ENCODE results near the gene PMM1. TPM values are rescaled to one million over a fixed set of nuclear protein-coding genes. Genes with fewer than 3 reads are reported as not detected.
"Not testable (repeated sequence)": the region's sequence is repeated elsewhere in the genome, so short reads cannot be mapped to it uniquely, and the experiment has no call there.

The PMM1 gene
- total RNA-seq, 1 experiment from 2014 or later: 10.0 TPM

GRCh38 chr22:41593336-41593960 lies 3.8 kb upstream of the PMM1 start:
- DNase-seq; H3K4me2 ChIP-seq (ENCODE audit: low read depth, low read length, poor library complexity, severe bottlenecking): not testable (repeated sequence)
- peaks cover 12% of the 10 kb centered on the region for H3K4me1 ChIP-seq (ENCODE audit: low read length)

GRCh38 chr22:41587347-41587723 lies 2.3 kb downstream of the PMM1 start:
- H3K9me2 ChIP-seq (replicated peaks; ENCODE audit: insufficient read depth, low read length): no peaks in the 10 kb centered on the region
- no peak overlapping the region for H3K4me3 ChIP-seq (ENCODE audit: low read length)
- no peaks in the 10 kb centered on the region for H3K27me3 ChIP-seq (ENCODE audit: low read length)
- no peak overlapping the region for H3K9ac ChIP-seq (ENCODE audit: low read length)
- H4K20me1 ChIP-seq (ENCODE audit: insufficient read depth, low read depth, low read length): no peaks in the 10 kb centered on the region
- H3K79me2 ChIP-seq (ENCODE audit: low read length): peaks cover 20% of the 10 kb centered on the region
- H3K27ac ChIP-seq (ENCODE audit: low read length): no peak overlapping the region
- H2AFZ ChIP-seq (ENCODE audit: low read length): no peak overlapping the region
- H3K9me3 ChIP-seq (ENCODE audit: low read length): no peaks in the 10 kb centered on the region
- no peak for DNase-seq
- H3K36me3 ChIP-seq (ENCODE audit: insufficient read depth, low read length): no peaks in the 10 kb centered on the region
- no peak overlapping the region for H3K4me2 ChIP-seq (ENCODE audit: low read depth, low read length, poor library complexity, severe bottlenecking)
- peaks cover 15% of the 10 kb centered on the region for H3K4me1 ChIP-seq (ENCODE audit: low read length)

More at GRCh38 chr22:41593336-41593960, 3.8 kb upstream of the PMM1 start:
- H3K36me3 ChIP-seq (ENCODE audit: insufficient read depth, low read length); H4K20me1 ChIP-seq (ENCODE audit: insufficient read depth, low read depth, low read length); H3K9me3 ChIP-seq (ENCODE audit: low read length); H2AFZ ChIP-seq (ENCODE audit: low read length); H3K9ac ChIP-seq (ENCODE audit: low read length); H3K27ac ChIP-seq (ENCODE audit: low read length); H3K4me3 ChIP-seq (ENCODE audit: low read length); H3K27me3 ChIP-seq (ENCODE audit: low read length); H3K79me2 ChIP-seq (ENCODE audit: low read length); H3K9me2 ChIP-seq (replicated peaks; ENCODE audit: insufficient read depth, low read length): not testable (repeated sequence)

GRCh38 chr22:41585898-41586297 lies 3.7 kb downstream of the PMM1 start:
- Histone ChIP-seq H3K79me2 (ENCODE audit: low read length) (peaks cover 20% of the 10 kb centered on the region), H3K27ac (ENCODE audit: low read length) (no peak overlapping the region), H3K4me3 (ENCODE audit: low read length) (no peak overlapping the region), H2AFZ (ENCODE audit: low read length) (no peak overlapping the region), H3K9ac (ENCODE audit: low read length) (no peak overlapping the region), H3K9me2 (replicated peaks; ENCODE audit: insufficient read depth, low read length) (no peaks in the 10 kb centered on the region), H4K20me1 (ENCODE audit: insufficient read depth, low read depth, low read length) (no peaks in the 10 kb centered on the region), H3K4me1 (ENCODE audit: low read length) (peaks cover 15% of the 10 kb centered on the region), H3K4me2 (ENCODE audit: low read depth, low read length, poor library complexity, severe bottlenecking) (no peak overlapping the region), H3K36me3 (ENCODE audit: insufficient read depth, low read length) (no peaks in the 10 kb centered on the region), H3K27me3 (ENCODE audit: low read length) (no peaks in the 10 kb centered on the region), H3K9me3 (ENCODE audit: low read length) (no peaks in the 10 kb centered on the region)
- no peak for DNase-seq

- H3K4me2 ChIP-seq (ENCODE audit: low read depth, low read length, poor library complexity, severe bottlenecking): no peak overlapping the region
- H3K9me2 ChIP-seq (replicated peaks; ENCODE audit: insufficient read depth, low read length): no peaks in the 10 kb centered on the region
- H3K9ac ChIP-seq (ENCODE audit: low read length): peak overlapping the region; percentile 9; the same call in 1 of the 2 replicates
- peaks cover 20% of the 10 kb centered on the region for H3K79me2 ChIP-seq (ENCODE audit: low read length)
- no peaks in the 10 kb centered on the region for H3K9me3 ChIP-seq (ENCODE audit: low read length)
- H2AFZ ChIP-seq (ENCODE audit: low read length): no peak overlapping the region
- peaks cover 8% of the 10 kb centered on the region for H3K4me1 ChIP-seq (ENCODE audit: low read length)
- H3K27ac ChIP-seq (ENCODE audit: low read length): no peak overlapping the region
- H4K20me1 ChIP-seq (ENCODE audit: insufficient read depth, low read depth, low read length): no peaks in the 10 kb centered on the region
- H3K4me3 ChIP-seq (ENCODE audit: low read length): no peak overlapping the region
- no peak for DNase-seq
- H3K36me3 ChIP-seq (ENCODE audit: insufficient read depth, low read length): no peaks in the 10 kb centered on the region; the same call in 1 of the 2 replicates
- H3K27me3 ChIP-seq (ENCODE audit: low read length): no peaks in the 10 kb centered on the region
These were observed 4.8 kb downstream of the PMM1 start for GRCh38 chr22:41584881-41585280.

GRCh38 chr22:41582694-41583093 lies 6.9 kb downstream of the PMM1 start:
- H3K9ac ChIP-seq (ENCODE audit: low read length): no peak overlapping the region
- DNase-seq: no peak

GRCh38 chr22:41579997-41580355 lies 9.7 kb downstream of the PMM1 start:
- Histone ChIP-seq H3K79me2 (ENCODE audit: low read length) (no peaks in the 10 kb centered on the region), H3K9me3 (ENCODE audit: low read length) (no peaks in the 10 kb centered on the region), H2AFZ (ENCODE audit: low read length) (no peak overlapping the region), H3K27ac (ENCODE audit: low read length) (no peak overlapping the region), H3K9me2 (replicated peaks; ENCODE audit: insufficient read depth, low read length) (no peaks in the 10 kb centered on the region), H3K4me2 (ENCODE audit: low read depth, low read length, poor library complexity, severe bottlenecking) (no peak overlapping the region), H3K27me3 (ENCODE audit: low read length) (no peaks in the 10 kb centered on the region), H4K20me1 (ENCODE audit: insufficient read depth, low read depth, low read length) (no peaks in the 10 kb centered on the region), H3K9ac (ENCODE audit: low read length) (no peak overlapping the region), H3K4me1 (ENCODE audit: low read length) (no peaks in the 10 kb centered on the region), H3K36me3 (ENCODE audit: insufficient read depth, low read length) (no peaks in the 10 kb centered on the region; the same call in 1 of the 2 replicates), H3K4me3 (ENCODE audit: low read length) (no peak overlapping the region)
- no peak for DNase-seq

More at GRCh38 chr22:41582694-41583093, 6.9 kb downstream of the PMM1 start:
- Histone ChIP-seq H2AFZ (ENCODE audit: low read length) (no peak overlapping the region), H3K27me3 (ENCODE audit: low read length) (no peaks in the 10 kb centered on the region), H3K27ac (ENCODE audit: low read length) (no peak overlapping the region), H3K9me2 (replicated peaks; ENCODE audit: insufficient read depth, low read length) (no peaks in the 10 kb centered on the region), H3K9me3 (ENCODE audit: low read length) (no peaks in the 10 kb centered on the region), H3K79me2 (ENCODE audit: low read length) (peaks cover 4% of the 10 kb centered on the region; the same call in 1 of the 2 replicates), H3K4me1 (ENCODE audit: low read length) (no peaks in the 10 kb centered on the region), H3K4me3 (ENCODE audit: low read length) (no peak overlapping the region), H3K4me2 (ENCODE audit: low read depth, low read length, poor library complexity, severe bottlenecking) (no peak overlapping the region), H3K36me3 (ENCODE audit: insufficient read depth, low read length) (no peaks in the 10 kb centered on the region; the same call in 1 of the 2 replicates), H4K20me1 (ENCODE audit: insufficient read depth, low read depth, low read length) (no peaks in the 10 kb centered on the region)

DNA sequence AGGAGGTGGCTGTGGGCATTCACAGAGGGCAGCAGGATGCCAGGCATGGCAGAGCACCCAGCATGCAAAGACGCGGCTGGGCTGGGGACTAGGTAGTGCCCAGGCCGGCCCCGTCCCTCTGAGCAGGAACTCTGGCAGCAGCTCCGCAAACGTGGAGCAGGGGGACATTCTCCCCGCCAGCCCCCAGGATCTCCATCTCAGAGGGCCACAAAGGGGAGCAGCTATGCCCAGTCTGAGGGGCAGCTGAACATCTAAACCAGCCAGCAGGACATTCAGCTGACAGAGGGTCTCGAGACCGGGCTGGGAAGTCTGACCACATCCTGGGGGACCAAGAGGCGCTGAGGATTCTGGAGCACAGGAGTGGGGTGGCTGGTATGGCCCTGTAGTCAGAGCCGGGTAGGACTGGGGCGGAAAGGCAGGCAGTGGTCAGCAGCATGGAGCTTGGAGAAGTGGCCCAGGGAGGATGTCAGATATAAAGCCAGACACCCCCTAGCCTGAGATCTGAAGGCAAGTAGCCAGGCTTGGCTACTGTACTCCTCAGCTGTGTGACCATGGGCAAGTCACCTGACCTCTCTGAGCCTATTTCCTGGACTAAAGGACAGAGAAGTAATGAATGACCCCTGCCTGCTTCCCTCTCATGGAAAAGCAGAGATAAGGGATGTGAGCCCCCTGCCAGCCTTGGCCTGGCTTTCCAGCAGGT lies 10.2 kb downstream of the PMM1 start:
- Histone ChIP-seq H3K9me2 (replicated peaks; ENCODE audit: insufficient read depth, low read length) (no peaks in the 10 kb centered on the region), H3K4me3 (ENCODE audit: low read length) (no peak overlapping the region), H3K27ac (ENCODE audit: low read length) (no peak overlapping the region), H3K4me1 (ENCODE audit: low read length) (no peaks in the 10 kb centered on the region), H3K36me3 (ENCODE audit: insufficient read depth, low read length) (no peaks in the 10 kb centered on the region; the same call in 1 of the 2 replicates), H3K4me2 (ENCODE audit: low read depth, low read length, poor library complexity, severe bottlenecking) (no peak overlapping the region), H4K20me1 (ENCODE audit: insufficient read depth, low read depth, low read length) (no peaks in the 10 kb centered on the region), H2AFZ (ENCODE audit: low read length) (no peak overlapping the region), H3K9ac (ENCODE audit: low read length) (no peak overlapping the region), H3K79me2 (ENCODE audit: low read length) (no peaks in the 10 kb centered on the region), H3K27me3 (ENCODE audit: low read length) (no peaks in the 10 kb centered on the region), H3K9me3 (ENCODE audit: low read length) (no peaks in the 10 kb centered on the region)
- DNase-seq: no peak

DNA sequence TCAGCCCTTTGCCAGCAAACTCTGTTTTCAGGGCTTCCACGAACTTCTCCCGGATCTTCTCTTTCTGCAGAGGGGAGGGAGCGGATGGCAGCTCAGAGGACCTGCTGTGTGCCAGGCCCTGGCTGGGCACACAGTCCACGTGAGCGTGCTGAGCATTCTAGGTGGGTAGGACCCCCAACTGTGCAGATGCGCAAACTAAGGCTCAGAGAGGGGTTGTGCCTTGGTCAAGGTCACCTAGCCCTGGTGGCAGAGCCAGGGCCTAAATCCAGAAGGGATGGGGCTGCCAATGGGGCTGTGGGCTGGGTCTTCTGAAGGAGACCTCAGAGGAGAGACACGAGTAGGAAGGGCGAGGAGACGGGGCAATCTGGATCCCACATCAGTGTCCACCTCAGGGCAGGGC lies 10.8 kb downstream of the PMM1 start:
- Histone ChIP-seq H3K9me2 (replicated peaks; ENCODE audit: insufficient read depth, low read length) (no peaks in the 10 kb centered on the region), H4K20me1 (ENCODE audit: insufficient read depth, low read depth, low read length) (no peaks in the 10 kb centered on the region), H3K9me3 (ENCODE audit: low read length) (no peaks in the 10 kb centered on the region), H2AFZ (ENCODE audit: low read length) (no peak overlapping the region), H3K36me3 (ENCODE audit: insufficient read depth, low read length) (no peaks in the 10 kb centered on the region; the same call in 1 of the 2 replicates), H3K4me1 (ENCODE audit: low read length) (no peaks in the 10 kb centered on the region), H3K27ac (ENCODE audit: low read length) (no peak overlapping the region), H3K79me2 (ENCODE audit: low read length) (no peaks in the 10 kb centered on the region), H3K4me2 (ENCODE audit: low read depth, low read length, poor library complexity, severe bottlenecking) (no peak overlapping the region), H3K9ac (ENCODE audit: low read length) (no peak overlapping the region), H3K27me3 (ENCODE audit: low read length) (no peaks in the 10 kb centered on the region), H3K4me3 (ENCODE audit: low read length) (no peak overlapping the region)
- no peak for DNase-seq

Measured in Karpas-422 (cell line).